GM21381 (cell line): Measurements from ENCODE around the gene OR4D1.
"Not testable (repeated sequence)": the region's sequence is repeated elsewhere in the genome, so short reads cannot be mapped to it uniquely, and the experiment has no call there.

Source experiments
- ATAC-seq: cut with Tn5 transposase; IDR thresholded peaks from one replicate; pipeline ENCODE4 v1.9.1; 2021; ENCODE audit warnings: mild to moderate bottlenecking, moderate library complexity; ENCODE audit not compliant: unreplicated experiment

Gene OR4D1

DNA sequence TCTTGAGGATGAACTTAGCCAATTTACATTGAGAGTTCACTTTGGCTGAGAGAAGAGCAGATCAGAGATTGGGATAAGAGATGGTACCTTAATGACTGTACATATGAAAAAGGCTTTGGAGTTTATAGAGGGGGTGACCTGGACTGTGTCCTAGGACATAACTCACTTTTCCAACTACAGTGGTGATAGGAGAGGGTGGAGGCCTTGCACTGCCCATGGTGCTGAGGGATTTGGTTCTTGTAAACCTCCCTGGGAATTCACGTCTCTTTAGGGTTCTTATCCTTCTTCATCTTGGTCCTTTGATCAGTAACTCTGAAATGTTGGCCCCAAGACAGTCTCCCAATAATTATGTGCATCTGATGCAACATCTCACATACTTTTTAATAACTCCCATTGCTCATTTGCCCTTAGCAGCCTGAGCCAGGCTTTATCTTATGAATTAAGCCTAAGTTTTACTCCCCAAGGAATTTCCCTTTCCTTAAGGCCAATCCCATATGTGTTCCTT, at the start of gene OR4D1:
TSS of gene OR4D1 (plus strand) at position 455 of the 505 bp plus-strand sequence. CDS start 6,770 bp downstream, outside the sequence.
- ATAC-seq: no peak

DNA sequence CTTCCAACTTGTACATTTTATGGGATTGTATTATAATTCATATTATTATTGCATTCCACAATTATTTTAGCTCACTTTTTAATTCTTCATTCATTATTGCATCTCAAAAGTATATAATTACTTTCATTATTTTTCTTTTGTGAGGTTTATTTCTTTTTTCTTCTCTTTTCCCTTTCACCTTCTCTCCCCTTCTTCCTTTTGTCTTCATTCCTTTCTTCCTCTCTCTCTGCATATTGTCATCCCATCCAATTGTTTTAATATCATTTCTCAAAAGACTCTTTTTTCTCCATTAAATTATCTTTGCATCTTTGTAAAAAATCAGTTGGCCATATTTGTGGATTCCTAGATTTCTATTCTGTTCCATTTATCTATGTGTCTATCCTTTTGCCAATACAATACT, 47.7 kb upstream of the OR4D1 start:
- ATAC-seq: no peak

DNA sequence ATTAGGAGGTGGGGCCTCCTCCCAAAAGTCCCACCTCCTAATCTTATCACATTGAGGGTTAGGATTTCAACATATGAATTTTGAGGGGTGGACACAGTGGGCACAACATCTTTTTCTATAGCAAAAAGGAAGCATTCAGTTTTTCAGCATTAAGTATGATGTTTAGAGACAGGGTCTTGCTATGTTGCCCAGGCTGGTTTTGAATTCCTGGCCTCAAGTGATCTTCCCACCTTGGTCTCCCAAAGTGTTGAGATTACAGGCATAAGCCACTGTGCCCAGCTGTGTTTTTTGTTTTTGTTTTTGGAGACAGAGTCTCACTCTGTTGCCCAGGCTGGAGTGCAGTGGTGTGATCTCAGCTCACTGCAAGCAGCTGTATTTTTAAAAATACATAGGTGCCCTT, 46.3 kb upstream of the OR4D1 start:
- ATAC-seq: not testable (repeated sequence)

DNA sequence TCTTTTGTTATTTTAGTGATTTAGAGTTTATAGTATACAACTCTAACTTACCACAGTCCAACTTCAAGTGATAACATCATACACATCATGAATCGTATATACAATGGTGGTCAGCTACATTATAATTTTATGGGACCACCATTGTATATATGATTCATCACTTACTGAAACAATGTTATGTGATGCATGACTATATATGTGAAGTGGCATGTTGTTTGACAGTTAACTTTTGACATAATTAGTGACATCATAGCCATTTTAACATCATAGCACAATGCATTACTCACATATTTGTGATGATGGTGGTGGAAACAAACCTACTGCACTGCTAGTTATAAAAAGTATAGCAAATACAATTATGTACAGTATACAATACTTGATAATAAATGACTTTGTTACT, 43.1 kb upstream of the OR4D1 start:
- no peak for ATAC-seq

DNA sequence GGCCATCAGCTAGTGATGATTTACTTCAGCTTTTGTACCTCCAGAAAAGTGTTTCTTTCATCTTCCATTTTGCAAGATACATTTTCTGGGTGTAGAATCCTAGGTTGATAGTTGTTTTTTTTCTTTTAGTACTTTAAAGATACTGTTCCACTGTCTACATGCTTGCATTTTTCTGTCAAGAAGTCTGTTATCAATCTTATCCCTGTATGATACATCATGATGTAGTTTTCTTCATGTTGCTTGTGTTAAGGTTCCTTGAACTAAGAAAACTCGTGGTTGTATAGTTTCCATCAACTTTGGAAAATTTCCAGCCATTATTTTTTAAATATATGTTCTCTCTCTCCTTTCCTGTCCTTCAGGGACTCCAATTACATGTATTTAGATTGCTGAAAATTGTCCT, 40.9 kb upstream of the OR4D1 start:
- no peak for ATAC-seq

DNA sequence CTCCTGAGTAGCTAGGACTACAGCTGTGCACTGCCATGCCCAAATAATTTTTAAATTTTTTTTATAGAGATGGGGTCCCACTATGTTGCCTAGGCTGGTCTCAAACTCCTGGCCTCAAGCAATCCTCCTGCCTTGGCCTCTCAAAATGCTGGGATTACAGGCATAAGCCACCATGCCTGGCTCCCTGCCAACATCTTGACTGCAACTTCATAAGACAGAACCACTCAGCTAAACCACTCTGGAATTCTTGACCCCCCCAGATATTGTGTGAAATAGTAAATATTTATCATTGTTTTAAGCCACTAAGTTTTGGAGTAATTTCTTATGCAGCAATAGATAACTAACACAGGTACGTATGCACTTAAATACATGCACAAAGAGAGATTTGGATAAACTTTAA, 39.0 kb upstream of the OR4D1 start:
- ATAC-seq: no peak

DNA sequence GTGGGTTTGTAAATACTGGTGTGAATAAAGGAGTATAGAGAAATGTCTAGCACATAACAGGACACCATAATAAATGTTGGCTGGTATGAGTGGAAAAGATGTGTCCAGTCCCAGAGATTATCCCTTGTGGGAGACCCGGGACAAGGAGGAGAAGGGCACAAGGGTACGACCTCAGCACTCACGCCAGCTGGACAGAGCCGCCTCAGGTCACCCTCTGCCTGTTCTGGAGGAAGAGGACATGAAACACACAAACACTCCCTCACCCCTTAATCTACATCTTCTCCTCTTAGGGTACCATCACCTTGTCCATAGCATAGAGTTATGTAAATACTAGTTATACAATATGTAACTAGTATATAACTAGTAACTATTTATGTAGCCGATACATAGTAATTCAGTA, 38.2 kb upstream of the OR4D1 start:
- ATAC-seq: no peak

DNA sequence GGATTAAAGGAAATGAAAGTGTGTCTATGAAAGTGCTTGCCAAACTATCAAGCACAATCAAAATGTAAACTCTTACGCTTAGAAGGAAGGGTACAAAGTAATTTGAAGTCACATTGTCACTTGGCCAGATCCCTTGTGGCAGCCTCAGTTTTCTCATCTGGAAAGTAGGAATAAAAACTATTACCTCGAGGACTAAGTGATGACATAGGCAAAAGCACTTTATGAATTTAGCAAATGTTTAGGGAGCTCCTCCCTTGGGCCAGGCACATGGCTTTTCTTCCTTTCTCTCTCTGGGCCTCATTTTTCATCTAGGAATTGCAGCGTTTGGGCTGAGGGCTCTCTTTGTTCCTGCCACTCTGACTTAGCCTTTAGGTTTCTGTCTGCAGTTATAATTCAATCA, 36.5 kb upstream of the OR4D1 start:
- ATAC-seq: no peak

DNA sequence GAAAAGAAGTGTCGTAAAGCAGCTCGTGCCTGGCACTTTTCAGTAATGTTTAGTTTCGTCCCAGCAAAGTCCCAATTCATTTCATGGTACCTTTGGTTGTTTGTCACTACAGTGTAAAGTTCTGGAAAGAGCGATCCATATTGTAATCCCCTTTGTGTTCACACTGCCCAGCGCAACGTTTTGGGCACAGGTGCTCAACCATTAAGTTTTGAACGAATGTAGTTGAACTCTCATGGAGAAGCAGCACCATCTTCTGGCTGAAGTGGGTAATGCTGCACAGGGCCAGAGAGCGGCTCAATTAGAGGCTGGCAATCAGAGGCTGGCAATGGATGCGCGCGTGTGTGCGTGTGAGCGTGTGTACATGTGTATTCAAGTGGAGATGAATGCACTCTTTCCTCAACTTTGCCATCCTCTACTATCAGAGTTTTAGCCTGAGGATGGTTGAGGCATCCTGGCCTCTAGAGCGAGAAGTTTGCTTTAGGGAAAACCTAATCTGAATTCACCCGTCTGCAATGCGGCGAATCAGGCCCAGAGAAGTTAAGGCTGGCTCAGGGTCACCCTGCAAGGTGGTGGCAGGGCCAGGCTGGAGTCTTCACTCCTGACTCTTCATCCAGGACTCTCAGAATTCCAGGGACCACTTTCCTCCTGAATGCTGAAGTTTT, 35.1 kb upstream of the OR4D1 start:
- ATAC-seq: no peak

DNA sequence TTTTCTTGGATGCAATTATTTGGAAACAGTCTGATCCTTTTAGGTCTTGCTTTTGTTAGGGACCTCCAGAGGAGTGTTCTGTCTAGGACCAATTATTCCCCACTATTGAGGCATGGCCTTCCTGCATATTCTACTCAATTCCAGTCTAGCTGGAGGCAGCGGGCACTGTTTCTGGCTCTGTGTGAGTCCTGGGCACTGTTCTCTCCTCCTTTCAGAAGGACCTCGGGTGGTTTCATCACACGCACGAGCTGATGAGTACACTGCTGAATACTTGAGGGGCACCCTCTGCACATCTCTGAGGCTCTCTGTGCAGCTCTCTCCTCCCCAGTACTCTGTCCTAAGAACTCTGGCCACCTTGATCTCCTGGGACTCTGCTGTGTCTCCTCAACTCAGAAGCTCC, 34.2 kb upstream of the OR4D1 start:
- ATAC-seq: no peak

DNA sequence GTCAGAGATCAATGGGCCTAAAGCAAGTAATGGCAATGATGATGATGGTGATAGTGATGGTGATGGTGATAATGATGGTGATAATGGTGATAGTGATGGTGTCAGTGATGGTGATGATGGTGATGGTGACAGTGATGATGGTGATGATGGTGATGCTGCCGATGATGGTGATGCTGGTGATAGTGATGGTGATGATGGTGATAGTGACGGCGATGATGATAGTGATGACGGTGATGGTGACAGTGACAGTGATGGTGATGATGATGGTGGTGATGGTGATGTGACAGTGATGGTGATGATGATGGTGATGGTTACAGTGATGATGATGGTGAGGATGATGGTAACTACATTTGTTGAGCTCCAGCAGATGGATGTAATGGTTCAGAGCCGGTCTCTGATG, 30.8 kb upstream of the OR4D1 start:
- ATAC-seq: no peak

DNA sequence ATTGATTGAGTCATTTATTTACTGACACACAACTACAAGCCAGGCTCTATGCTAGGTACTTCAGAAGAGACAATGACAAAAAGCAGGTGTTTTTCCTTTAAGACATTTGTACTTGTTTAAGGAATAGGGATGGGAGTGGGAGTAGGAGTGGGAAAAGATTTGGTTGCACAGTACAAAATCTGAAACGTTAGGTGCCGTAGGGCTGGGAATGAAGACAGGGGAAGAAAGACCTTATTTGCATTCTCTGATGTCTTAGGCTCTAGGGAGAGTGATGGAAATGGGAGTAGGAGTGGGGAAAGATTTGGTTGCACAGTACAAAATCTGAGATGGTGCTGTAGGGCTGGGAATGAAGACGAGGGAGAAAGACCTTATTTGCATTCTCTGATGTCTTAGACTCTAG, 28.7 kb upstream of the OR4D1 start:
- ATAC-seq: no peak

DNA sequence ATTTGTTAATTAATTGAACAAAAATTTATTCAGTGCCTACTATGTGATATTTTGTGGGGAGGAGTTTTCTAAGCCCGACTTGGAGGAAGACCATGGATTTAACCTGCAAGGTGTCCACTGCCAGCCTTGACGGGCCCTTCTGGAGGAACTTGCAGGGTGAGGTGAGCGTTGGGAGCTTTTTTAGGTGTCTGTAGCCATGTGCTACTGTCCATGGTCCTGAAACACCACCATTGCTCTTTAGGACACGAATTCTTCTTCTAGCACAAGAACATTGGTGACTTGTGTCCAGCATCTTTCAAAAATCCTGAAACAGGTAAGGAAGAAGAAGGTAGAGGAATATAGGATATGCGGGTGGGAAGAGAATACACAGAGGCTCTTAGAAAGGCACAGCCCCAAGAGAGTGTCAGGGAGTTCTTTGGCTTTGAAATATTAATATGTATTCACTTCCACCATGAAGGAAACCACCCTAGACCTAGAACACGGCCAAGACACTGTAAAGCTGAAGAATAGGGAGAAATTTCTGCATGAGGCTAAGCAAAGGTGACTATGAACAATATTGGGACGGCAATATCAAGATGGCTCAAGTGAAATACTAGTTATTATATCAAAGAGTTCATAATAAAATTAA, 27.9 kb upstream of the OR4D1 start:
- no peak for ATAC-seq

DNA sequence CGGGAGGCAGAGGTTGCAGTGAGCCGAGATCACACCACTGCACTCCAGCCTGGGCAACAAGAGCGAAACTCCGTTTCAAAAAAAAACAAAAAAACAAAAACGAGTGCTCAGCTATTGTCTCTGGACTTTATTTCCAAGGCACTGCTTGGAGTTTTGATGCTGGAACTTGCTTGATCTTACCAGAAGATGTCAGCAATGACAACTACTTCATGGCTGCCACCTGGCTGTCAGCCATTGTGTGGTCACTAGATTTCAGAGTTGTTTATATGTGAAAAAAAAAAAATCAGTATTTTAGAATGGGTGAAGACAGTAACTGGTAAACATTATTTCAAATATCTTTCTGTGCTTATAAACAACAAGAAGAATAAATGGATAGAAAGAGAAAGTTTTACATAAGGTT, 26.3 kb upstream of the OR4D1 start:
- no peak for ATAC-seq

DNA sequence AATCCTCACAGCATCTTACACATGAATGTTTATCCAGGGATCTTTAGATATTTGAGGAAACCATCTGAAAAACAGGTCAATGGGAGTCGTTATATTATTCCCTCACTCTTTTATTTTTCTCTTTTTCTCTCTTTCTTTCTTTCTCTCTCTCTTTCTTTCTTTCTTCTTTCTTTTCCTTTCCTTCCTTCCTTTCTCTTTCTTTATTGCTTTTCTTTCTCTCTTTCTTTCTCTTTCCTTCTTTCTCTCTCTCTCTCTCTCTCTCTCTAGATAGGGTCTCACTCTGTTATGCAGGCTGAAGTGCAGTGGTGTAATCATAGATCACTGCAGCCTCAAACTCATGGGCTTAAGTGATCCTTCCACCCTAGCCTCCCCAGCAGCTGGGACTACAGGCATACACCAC, 20.3 kb upstream of the OR4D1 start:
- no peak for ATAC-seq

DNA sequence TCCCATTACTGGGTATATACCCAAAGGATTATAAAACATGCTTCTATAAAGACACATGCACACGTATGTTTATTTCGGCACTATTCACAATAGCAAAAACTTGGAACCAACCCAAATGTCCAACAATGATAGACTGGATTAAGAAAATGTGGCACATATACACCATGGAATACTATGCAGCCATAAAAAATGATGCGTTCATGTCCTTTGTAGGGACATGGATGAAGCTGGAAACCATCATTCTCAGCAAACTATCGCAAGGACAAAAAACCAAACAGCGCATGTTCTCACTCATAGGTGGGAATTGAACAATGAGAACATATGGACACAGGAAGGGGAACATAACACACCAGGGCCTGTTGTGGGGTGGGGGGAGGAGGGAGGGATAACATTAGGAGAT, 15.5 kb upstream of the OR4D1 start:
- not testable (repeated sequence) for ATAC-seq

DNA sequence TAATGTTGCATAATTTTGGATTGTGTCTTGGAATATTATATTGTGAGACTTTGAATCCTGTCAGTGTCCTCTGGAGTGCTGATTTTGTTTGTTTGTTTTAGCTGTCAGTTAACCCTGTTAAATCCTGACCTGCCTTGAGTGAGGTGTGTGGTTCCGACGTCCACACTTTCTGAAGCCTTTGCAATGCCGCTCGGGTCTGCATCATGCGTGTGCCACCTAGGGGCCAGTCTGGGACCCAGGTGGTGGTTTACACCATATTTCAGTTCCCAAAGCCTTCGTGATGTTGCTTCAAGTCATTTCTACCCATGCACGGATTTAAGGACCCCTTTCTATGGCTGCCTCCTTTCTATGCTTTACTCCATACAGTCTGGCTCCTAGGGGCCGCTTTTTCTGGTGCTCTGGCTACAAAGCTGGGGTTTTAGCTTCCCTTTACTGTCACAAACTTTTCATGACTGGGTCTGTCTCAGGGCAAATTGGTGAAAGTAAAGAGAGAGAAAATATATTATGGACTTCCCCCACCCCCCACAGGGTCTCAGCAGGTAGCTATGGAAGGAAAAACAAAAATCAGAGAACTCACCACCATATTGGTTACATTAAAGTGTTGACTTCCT, 11.4 kb upstream of the OR4D1 start:
- no peak for ATAC-seq

DNA sequence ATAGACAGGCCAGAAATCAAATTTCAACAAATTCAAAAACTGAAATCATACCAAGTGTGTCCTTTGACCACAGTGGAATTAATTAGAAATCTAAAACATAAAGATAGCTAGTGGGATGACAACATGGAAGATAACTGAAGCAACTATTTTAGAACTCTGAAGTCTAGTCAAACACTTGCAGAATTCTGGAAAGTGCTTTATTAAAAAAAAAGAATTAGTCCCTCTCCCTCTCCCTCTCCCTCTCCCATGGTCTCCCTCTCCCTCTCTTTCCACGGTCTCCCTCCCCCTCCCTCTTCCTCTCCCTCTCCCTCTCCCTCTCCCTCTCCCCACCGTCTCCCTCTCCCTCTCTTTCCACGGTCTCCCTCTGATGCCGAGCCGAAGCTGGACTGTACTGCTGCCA, 6.7 kb upstream of the OR4D1 start:
- no peak for ATAC-seq

DNA sequence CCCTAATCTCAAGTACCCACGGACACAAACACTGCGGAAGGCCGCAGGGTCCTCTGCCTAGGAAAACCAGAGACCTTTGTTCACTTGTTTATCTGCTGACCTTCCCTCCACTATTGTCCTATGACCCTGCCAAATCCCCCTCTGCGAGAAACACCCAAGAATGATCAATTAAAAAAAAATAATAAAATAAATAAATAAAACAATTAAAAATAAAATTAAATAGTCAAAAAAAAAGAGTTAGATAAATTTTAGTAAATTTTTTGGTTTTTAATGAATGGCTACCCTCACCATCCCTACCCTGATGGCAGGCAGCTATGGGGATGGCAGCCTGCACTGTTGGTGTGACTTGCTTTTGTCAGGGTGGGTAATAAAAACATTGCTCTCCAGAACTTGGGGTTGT, 4.8 kb upstream of the OR4D1 start:
- not testable (repeated sequence) for ATAC-seq

DNA sequence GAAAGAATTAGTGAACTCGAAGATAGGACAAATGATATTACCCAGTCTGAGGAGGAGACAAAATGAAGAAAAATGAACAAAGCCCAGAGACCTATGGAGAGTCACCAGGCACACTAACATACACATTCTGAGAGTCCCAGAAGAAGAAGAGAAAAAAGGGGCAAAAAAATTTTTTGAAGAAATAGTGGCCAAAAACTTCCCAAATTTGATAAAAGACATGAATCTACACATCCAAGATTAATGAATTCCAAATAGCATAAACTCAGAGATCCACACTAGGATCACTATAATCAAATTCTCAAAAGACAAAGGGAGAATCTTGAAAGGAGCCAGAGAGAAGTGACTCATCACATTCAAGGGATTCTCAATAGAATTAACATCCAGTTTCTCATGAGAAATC, 3.4 kb upstream of the OR4D1 start:
- ATAC-seq: no peak

DNA sequence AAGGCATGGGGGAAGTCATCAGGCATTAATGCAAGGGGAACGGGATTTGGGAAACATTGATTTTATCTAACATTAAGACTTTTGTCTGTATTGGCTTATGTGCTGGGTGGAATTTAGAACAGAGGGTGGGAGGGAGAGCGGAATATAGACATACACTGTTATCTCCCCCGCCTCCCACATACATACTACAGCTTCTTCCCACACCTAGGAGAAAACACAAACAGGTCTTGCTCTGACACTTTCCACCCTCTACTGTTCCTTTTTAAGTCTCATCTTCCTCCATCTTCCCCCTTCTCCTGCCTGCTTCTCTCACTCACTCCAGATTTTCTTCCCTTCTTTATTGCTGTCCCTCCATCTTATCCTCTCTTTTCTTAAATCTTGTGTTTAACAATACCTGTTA, 425 bp downstream of the OR4D1 start:
- no peak for ATAC-seq

DNA sequence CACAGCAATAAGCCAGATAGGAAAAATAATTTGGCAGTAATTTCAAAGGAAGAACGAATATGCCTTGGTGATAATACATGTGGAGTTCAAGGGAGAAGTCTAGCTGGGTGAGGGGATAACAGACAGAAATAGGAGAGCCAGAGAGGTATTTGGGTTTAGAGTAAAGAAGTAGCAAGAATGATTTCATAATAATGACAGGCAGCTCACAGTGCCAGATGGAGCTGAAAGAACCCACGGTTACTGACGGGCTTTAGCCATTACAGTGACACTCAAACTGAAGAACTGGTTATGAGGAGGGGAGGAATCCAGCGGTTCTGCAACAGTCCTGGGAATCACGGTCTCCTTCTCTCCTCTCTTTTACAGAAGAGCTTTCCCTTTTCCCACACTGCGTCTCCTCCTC, 2.2 kb downstream of the OR4D1 start:
- ATAC-seq: no peak
